HG03039 (cell line): Measurements from ENCODE around the gene KPNA1.
A peak's percentile ranks its signal among the peaks of the same experiment; 100 is the strongest.

Experiments used
- ATAC-seq: cut with Tn5 transposase; IDR thresholded peaks from one replicate; pipeline ENCODE4 v1.9.1; 2021; ENCODE audit warnings: mild to moderate bottlenecking, moderate library complexity; ENCODE audit not compliant: unreplicated experiment

Gene KPNA1

DNA sequence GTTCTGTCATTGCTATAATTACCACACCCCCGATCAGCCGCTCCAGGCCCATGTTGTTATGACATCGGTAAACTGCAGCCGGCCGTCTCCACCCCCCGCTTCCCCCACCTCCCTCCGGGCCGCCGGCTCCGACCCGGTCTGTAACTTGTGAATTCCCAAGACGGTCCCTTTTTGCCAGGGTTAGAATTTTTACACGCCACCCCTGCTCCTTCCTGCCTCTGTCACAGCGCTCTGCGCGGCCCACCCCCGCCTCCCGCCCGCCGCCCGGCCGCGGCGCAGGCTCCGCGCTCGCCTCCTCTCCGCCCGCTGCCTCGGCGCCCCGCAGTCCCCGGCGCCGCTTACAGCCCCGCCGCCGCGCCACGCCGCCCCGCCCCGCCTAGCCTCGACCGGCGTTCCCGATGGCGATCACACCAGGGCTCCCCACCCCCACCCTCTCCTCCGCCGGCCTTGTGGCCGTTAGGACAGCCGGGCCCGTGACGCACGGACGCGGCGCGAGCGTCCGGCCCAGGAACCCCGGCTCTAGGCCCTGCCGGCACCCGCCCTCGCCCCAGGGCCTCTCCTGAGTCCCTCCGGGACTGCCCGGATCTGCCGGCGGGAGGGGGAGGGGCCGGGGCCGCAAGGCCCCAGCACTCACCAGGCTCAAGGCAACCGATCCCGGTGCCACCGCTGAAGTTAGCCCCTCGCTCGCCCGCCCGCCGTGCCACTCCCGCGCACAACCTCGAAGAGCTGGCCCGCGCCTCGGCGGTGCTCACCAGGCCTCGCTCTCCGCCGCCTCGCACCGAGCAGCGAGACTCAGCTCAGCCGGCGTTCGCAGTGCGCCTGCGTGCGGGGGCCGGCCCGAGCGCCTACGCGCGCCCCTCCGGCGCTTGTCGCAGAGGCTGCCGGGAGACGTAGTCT lies at the start of gene KPNA1:
Gene KPNA1 (minus strand): TSS at position 817 of the 897 bp plus-strand sequence. CDS start 18,374 bp downstream, outside the sequence.
- ATAC-seq = peak; percentile 79

DNA sequence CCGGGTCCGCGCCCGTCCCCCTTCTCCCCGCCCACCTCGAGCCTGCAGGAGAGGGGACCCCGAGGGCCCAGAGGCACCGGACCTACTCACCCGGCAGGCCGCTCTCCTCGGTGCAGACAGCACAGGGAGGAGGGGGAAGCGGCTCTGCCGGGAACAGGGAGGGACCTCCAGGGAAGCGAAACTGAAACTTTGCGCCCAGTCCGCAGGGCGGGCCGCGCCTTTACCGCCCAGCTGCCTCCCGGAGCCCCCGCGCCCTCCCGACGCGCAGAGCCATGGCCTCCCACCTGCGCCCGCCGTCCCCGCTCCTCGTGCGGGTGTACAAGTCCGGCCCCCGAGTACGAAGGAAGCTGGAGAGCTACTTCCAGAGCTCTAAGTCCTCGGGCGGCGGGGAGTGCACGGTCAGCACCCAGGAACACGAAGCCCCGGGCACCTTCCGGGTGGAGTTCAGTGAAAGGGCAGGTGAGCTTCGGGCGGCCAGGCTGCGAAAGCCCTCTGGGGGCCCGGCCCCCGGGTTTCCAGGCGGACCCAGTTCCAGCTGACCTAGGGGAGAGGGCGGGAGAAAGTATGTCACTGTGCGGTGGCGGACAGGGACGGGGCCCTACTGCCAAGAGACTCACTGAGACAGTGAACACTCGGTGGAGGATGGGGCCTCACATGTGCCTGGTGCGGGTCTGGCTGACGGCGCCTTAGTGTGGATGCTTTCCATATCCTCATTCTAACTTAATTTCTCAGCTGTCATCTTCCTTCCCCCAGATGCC lies 49.6 kb upstream of the KPNA1 start, which contains the start of the genes DTX3L and PARP9:
Gene DTX3L (plus strand): TSS at position 184 of the 758 bp plus-strand sequence. CDS start 89 bp downstream, at position 273.
Gene PARP9 (minus strand): TSS at position 146 of the 758 bp plus-strand sequence. CDS start 4,680 bp downstream, outside the sequence.
- peak; percentile 74 for ATAC-seq

DNA sequence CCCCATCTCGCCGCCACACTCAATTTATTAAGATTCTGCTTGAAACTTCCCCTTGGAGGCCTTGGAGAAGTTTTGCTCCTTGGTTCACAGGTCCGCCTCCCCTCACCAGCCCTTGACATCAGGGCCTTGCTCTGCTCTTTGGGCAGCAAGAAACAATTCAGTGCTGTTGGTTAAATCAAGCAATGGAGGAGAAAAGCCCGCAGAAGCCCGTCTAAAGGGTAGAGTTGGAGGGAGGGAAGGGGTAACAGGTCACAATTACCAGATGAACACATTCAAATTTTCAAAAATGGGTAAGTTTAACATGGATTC lies 48.9 kb upstream of the KPNA1 start:
- no peak for ATAC-seq

DNA sequence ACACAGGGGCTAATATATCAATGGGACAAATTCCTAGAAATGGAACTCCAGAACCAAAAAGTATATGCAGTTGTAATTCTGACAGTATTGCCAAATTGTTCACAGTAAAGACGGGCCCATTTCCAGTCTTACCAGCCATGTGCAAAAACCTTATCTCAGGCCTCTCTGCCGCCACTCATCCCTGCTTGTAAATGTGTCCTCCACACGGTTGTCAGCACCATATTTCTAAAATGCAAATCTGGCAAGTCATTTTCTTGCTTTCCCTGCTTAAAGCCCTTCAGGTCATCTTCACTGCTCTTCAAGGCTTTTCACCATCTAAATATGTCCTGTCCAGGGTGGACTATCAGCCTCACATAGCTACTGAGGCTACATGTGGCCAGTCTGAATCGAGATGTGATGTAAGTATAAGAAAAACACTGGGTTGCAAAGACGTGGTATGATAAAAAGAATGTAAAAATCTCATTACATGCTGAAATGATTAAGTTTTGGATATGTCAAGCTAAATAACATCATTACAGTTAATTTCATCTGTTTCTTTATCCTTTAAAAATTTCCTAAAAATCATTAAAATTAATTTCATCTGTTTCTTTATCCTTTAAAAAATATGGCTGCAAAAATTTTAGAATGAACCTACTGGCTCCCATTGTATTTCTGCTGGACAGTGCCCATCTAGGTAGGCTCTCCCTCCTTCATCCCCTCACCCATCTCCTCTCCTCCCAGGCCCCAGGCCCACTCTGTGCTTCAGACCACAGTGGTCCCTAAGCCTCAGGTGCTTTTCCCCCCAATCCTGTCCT lies 48.4 kb upstream of the KPNA1 start:
- no peak for ATAC-seq

DNA sequence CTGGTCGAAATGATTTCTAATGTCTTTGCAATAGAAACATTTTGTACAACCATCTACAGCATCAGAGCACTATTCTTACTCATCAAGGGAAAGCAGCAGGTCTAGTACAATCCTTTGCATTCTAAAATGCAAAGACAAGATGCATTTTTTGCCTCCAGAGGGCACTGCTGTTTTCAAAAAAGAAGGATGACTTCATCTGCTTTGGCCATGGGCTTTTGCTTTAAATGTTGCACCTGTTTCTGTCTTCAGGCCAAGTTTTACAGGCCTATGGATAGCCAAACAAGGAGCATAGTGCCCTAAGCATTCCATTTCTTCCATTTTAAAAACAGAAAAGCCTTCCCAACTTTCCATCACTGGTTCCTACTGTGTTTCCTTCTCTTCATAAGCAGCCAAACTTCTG lies 45.9 kb upstream of the KPNA1 start:
- no peak for ATAC-seq

DNA sequence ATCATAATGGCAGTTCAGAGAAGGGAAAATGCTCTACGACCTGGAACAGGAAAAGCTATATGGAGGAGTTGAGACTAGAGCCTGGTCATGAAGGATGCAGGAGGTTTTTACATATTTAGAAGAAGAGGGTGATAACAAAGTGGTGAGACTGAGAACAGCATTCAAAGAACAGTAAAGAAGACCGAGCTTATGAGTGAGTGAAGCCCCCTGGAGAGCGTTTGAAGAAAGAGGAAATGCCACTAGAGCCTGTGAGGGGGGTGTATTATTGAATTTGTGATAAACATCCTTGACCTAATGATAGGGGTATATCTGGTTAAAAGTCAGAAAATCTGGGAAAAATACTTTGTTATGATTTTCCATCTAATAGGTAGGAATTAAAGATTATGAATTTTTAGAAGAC lies 45.2 kb upstream of the KPNA1 start:
- no peak for ATAC-seq

DNA sequence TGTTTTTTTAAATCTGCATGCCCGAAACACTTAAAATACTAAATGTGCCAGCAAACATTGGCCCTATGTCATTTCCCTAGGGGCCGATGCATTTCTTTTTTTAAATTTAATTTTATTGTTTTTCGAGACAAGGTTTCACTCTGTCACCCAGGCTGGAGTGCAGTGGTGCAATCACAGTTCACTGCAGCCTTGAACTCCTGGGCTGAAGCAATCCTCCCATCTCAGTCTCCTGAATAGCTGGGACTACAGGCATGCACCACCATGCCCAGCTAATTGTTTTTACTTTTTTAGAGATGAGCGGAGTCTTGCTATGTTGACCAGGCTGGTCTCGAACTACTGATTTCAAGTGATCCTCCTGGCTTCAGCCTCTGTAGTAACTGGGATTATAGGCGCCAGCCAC lies 43.9 kb upstream of the KPNA1 start:
- no peak for ATAC-seq

DNA sequence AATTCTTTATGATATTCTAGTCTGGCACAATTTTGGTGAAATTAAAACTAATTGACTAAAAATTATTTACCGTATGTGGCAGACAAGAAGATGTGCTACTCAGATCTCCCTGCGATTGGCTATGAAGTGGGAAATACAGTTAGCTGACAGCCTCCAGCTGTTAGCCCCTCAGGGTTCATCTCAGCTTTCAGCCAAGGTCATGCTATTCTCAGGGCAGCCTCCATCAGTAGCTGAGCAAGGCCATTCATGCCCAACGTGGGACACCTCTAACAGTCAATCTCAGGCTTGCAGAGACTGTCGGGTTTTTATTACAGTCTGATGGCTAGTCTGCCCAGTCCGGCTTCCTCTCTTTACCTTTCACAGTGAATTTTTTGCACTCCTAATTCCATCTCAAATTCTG lies 42.6 kb upstream of the KPNA1 start:
- ATAC-seq = no peak

DNA sequence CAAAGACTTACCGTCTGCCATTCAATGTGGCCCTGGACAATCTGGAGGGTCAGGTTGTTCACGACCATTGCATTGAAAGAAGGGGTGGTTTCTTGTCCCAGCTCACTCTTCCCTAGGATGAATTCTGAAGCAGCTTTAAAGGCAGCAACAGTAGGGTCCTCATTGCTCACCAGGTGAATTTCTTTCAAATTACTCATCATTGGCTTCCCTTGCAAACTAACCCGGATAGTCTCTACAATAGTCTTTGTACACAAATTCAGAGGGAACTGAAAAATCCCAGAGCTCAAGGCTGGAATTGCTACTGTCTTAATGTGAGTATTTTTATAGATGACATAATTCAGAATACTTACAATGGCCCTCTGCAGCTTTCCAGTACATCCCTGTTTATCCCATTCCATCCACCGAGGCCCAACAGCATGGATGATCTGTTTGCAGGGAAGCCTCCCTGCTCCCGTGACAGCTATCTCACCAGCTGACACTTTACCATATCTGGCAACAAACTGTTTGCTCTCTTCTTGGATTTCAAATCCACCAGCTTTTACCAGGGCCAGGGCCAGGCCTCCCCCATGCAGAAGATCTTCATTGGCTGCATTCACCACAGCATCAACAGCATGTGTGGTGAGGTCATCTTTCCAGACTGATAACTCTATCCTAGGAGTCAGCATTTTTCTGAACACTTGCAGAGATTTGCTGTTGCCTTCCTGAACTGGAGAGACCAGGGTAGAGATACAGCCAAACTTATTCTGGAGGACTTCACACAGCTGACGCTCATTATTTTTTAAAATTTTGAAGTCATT lies 40.7 kb upstream of the KPNA1 start:
- ATAC-seq = no peak

DNA sequence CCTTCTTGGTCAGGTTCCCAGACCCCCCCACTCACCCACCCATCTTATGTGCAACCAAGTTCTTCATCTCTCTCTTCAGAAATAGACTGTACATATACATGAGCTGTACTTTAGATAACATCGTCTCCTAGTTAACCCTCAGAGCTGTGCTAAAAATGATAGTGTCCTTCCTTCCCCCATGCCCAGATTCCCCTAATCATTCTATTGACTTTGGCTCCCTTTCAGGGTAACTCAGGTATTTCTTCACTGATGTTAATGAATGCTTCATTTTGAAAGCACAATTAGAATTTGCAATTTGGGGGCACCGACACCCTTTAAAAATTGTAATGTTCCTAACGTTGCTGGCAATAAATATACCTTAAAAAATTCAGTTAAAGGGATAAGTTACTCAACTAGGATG lies 38.4 kb upstream of the KPNA1 start:
- ATAC-seq = no peak

DNA sequence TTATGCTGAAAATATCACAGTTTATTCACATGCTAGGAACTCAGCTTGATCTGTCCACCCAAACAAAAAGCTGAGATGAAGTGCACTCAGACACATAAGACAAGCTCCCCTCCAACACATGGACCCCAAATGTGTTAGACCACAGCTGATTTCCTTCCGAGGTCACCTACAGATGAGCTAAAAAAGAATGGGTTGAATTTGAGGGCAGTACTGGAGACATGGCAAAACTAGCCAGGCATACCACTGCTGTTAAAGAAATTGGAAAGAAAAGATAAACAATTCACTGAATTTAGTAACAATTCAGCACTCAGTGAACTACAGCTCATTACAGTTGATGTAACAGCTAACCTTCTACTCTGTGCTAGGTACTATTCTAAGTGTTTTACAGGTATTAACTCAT lies 33.9 kb upstream of the KPNA1 start:
- no peak for ATAC-seq

DNA sequence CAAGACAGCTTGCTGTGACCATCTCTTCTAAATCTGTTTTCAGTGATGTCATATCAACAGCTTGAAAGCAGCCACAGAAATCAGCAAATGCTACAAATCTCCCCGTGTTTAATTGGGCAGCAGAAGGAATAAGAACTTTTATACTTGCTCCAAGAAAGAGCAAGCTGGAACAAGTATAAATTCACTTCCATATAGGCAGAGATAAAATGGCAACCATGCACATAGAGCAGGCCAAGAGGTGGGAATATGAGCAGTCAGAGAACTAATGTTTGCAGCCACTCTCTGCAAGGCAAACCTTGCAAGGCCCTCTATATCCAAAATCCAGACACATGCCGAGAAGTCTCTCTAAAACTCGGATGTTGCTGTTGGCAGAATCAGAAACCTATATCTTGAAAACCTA lies 33.3 kb upstream of the KPNA1 start:
- ATAC-seq = no peak

DNA sequence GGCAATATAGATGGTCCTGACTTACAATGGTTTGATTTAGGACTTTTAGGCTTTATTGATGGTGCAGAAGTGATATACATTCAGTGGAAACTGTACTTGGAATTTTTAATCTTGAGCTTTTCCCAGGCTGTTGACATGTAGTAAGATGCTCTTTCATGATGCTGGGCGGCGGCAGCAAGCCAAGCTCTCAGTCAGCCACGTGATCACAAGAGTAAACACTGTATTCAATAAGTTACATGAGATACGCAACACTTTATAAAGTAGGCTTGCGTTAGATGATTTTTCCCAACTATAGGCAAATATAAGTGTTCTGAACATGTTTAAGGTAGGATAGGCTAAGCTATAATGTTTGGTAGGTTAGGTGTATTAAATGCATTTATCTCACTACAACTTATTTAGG lies 31.4 kb upstream of the KPNA1 start:
- no peak for ATAC-seq

DNA sequence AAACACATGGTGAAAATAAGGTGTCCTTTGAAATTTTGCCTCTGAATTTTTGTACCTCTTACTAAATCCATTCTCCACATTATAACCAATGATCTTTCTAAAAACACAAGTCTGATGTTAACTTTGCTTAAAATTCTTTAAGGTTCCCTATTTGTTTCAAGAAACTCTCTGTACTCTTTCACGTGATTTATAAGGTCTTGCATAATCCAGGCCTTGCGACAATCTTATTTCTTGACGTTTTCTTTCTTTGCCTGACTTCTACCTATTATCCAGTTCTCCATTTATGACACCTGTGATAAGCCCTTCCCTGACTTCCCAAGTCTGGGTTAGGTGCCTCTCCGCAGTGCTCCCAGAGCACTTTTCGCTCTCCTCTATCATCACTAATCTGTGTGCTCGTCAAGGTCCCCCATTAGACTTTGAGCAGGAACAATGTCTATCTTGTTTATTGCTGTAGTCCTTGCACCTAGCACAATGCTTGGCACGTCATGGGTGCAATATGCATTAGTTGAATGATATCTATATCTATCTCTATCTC lies 24.3 kb upstream of the KPNA1 start:
- no peak for ATAC-seq

DNA sequence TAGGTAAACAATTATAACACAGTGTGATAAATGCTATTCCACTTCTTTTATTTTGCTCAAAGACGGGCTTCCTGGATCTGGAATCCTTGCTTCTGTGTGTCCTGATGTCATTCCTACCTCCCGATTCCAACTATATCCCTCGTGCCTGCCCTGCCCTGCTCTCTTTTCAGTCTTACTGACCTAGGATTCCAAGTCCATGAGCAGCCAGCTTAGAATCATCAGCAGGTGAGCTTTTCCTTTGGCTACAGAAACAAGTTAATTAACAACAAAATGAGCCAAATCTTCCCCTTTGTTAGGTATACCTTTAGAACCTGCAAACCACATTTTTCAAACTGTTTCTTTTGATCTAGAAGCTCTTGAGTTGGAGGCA lies 21.9 kb upstream of the KPNA1 start:
- no peak for ATAC-seq

DNA sequence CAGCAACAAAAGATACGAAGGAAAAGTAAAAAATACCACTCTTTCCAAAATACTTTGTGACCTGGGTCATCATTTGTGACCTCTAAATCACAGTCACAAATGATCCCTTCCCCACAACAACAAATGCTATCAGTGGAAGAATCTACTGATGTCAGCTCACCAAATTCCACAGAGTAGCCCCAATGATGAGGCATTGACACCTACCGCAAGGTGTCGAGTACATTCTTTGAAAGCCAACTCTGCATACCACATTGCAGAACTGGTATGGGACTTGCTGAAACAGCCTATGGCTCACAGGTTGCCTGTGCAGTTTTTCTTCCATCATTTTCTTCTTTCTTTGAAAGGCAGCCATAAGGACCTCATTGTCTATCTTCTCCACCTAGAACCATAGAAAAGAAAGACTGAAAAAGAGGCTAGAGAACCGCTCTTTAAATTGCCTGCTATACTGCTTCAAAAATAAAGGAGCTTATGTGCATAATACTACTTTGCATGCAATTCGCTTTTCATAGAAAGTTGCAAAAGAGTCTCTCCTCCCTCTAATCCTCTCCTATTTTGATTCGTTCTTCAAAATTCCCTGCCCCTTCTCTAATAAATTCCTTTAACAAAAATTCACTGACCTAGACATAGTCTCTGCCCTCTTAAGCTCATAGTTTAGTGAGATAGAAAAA lies 21.4 kb upstream of the KPNA1 start:
- ATAC-seq = no peak

DNA sequence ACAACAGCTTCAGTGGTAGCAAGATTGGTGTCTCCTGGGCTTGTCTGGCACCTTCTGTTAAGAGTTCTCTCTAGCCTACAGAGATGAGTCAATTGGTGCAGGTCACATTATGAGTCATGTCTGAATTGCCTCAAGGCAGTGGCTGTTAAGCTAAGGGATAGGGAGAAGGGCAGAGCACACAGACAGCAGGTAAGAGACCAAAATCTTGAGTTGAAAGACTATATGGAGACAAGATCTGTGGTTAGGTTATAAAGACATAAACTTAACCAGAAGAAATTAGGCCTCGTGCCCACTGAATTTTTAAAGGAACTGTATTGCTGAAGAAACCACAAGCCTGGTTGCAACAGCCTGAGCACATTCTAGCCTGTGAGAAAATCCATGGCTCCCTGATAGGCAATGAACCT lies 19.2 kb upstream of the KPNA1 start:
- peak; percentile 99 for ATAC-seq

DNA sequence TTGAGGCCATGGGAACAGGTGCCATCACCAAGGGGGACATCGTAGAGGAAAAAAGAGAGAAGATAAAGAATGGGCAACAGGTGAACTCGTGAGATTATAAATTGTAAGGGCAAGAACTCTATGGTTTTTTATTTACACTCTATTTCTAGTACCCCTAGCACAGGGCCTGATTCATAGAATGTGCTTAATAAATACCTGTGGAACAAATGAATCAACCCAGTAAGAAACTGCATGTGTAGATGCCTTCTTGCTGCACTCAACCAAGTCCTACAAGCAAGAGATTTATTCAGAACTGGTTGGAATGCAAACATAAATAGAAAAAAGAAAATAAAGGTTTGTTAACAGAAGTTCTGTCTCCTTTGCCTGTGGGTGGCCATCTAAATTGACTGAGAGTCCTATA lies 18.7 kb upstream of the KPNA1 start:
- ATAC-seq = no peak

DNA sequence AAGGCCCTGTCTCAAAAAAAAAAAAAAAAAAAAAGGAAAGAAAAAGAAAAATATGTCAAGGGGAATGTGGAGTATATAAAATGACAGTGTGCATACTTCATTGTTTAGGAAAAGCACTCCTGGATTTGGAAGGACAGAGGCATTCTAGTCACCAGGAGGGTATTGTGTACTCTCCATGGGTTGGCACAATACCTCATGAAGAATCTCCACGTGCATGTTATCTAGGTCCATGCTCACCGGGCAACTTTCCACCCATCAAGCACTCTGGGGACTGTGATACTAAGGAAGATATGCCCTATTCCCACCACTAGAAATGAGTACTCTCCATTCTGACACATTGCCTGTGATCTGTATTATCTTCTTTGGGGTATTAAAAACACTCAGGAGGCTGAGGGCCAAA lies 15.4 kb upstream of the KPNA1 start:
- no peak for ATAC-seq

DNA sequence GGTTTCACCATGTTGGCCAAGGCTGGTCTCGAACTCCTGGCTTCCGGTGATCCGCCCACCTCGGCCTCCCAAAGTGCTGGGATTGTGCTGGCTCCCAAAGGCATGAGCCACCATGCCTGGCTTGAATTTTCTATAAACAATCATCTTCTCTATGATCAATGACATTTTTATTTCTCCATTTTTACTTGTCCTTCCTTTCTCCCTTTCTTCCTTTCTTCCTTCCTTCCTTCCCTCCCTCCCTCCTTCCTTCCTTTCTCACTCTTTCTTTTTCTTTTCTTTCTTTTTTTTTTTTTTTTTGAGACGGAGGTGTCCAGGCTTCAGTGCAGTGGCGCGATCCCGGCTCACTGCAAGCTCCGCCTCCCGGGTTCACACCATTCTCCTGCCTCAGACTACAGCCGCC lies 8.6 kb upstream of the KPNA1 start:
- no peak for ATAC-seq
